Panc1 (cell line): ENCODE results near the gene EPHA8. TPM values are rescaled to one million over a fixed set of nuclear protein-coding genes. Genes with fewer than 3 reads are reported as not detected.

Experiments used
- ATAC-seq: fragments of 200-7000 bp; cut with Tn5 transposase; 2 replicates; pipeline ENCODE4 v1.9.1; 2020; ENCODE audit warnings: mild to moderate bottlenecking, moderate library complexity
- BruUV-seq: library from RNA; stranded (reverse); fragments of 400-500 nt; replicated peaks from 2 replicates; lab custom pipeline; 2021; lab: Mats Ljungman, UMichigan
- CTCF ChIA-PET: fragments of 300-600 bp; sonication (Branson Sonifier 250); formaldehyde crosslinking; loops from one replicate; lab custom pipeline; 2022; ENCODE audit warnings: antibody characterized with exemption; lab: Charles Lee
- POLR2A ChIA-PET: fragments of 300-600 bp; sonication (Branson Sonifier 250); formaldehyde crosslinking; loops from one replicate; lab custom pipeline; 2022; ENCODE audit warnings: antibody characterized with exemption; lab: Charles Lee
- DNase-seq: peaks from one replicate; pipeline ENCODE4 v3.0.0-alpha.2; 2010; ENCODE audit warnings: low read depth, low spot score
- H3K27ac ChIP-seq: 2 replicates; pipeline ENCODE4 v1.5.1; 2011; ENCODE audit warnings: mild to moderate bottlenecking, low read length, inconsistent platforms
- H3K27me3 ChIP-seq: fragments of 200-500 bp; sonication (Bioruptor generic); 2 replicates; pipeline ENCODE4 v1.6.0; 2014; ENCODE audit warnings: low read length, inconsistent platforms; ENCODE audit not compliant: control insufficient read depth, insufficient read depth
- H3K36me3 ChIP-seq: fragments of 200-500 bp; sonication (Bioruptor generic); 2 replicates; pipeline ENCODE4 v1.5.1; 2014; ENCODE audit warnings: inconsistent platforms, mild to moderate bottlenecking, low read length, moderate library complexity; ENCODE audit not compliant: control insufficient read depth, insufficient read depth
- H3K4me1 ChIP-seq: 2 replicates; pipeline ENCODE4 v1.5.1; 2011; ENCODE audit warnings: inconsistent platforms, mild to moderate bottlenecking, low read length, moderate library complexity; ENCODE audit not compliant: control insufficient read depth, insufficient read depth
- H3K4me3 ChIP-seq, 2 experiments: 2 replicates each; pipeline ENCODE4 v1.5.1; 2011 to 2012; ENCODE audit warnings: low read depth in 2 of 2, low read length in 2 of 2, mild to moderate bottlenecking in 2 of 2, inconsistent platforms in 1 of 2, moderate library complexity in 1 of 2
- H3K9me3 ChIP-seq: fragments of 200-500 bp; sonication (Bioruptor generic); 2 replicates; pipeline ENCODE4 v1.5.1; 2014; ENCODE audit warnings: low read depth, mild to moderate bottlenecking, inconsistent platforms, low read length, moderate library complexity; ENCODE audit not compliant: control insufficient read depth, insufficient read depth
- CTCF ChIP-seq: fragments of 450-650 bp; IDR thresholded peaks from 2 replicates; pipeline ENCODE4 v1.5.1; 2017; ENCODE audit warnings: mild to moderate bottlenecking
- POLR2AphosphoS5 ChIP-seq: IDR thresholded peaks from 2 replicates; pipeline ENCODE4 v1.6.1; 2012; ENCODE audit warnings: mild to moderate bottlenecking, low read depth, low read length, moderate library complexity
- REST ChIP-seq, 2 experiments: IDR thresholded peaks; 2 replicates each; pipeline ENCODE4 v1.6.1; 2011 to 2012; ENCODE audit warnings: low read depth in 2 of 2, control low read depth in 1 of 2, low read length in 1 of 2, mild to moderate bottlenecking in 1 of 2, moderate library complexity in 1 of 2; ENCODE audit not compliant: insufficient read depth in 1 of 2
- SIN3A ChIP-seq: IDR thresholded peaks from 2 replicates; pipeline ENCODE4 v1.6.1; 2012; ENCODE audit warnings: low read depth, mild to moderate bottlenecking, low read length, moderate library complexity, borderline replicate concordance; ENCODE audit not compliant: insufficient read depth
- TCF7L2 ChIP-seq: IDR thresholded peaks from 2 replicates; pipeline ENCODE4 v1.6.1; 2011; ENCODE audit warnings: mild to moderate bottlenecking, low read depth, low read length, inconsistent platforms
- in situ Hi-C: cut with HindIII; loops from 2 replicates; pipeline ENCODE4 v1.10.0; 2016; ENCODE audit warnings: low sequenced_read_pairs, low pct_unique_long_range_greater_than_20kb
- intact Hi-C: fragments of 100-400 bp; cut with micrococcal nuclease; formaldehyde crosslinking; loops from one replicate; pipeline ENCODE4 v1.10.0; 2022; ENCODE audit not compliant: unreplicated experiment
- total RNA-seq: library from RNA; stranded (reverse); gene quantifications from one replicate; pipeline ENCODE4 v1.2.1, GENCODE V29; 2021; ENCODE audit not compliant: unreplicated experiment

The EPHA8 gene
- total RNA-seq, 1 experiment from 2014 or later: not detected

GRCh38 chr1:22570140-22570909 lies 7.0 kb downstream of the EPHA8 start:
- H3K36me3 ChIP-seq: no peaks in the 10 kb centered on the region
- DNase-seq: no peak
- POLR2A ChIA-PET: no interaction called here
- no peak overlapping the region for H3K27ac ChIP-seq
- TF ChIP-seq TCF7L2: no peak
- TF ChIP-seq REST (IDR thresholded peaks at IDR 0.05; ENCODE audit: insufficient read depth in 1 of 2, low read depth in 2 of 2, low read length in 1 of 2): no peak
- no peak for ATAC-seq
- intact Hi-C loops (no loop called here), in situ Hi-C loops (no loop called here)
- H3K9me3 ChIP-seq: no peaks in the 10 kb centered on the region
- H3K4me1 ChIP-seq: no peaks in the 10 kb centered on the region
- BruUV-seq: no TSS peak
- CTCF ChIA-PET: no interaction called here
- H3K27me3 ChIP-seq: peaks cover 4% of the 10 kb centered on the region
- H3K4me3 ChIP-seq: no peak overlapping the region

GRCh38 chr1:22572818-22573217 lies 9.5 kb downstream of the EPHA8 start:
- CTCF ChIA-PET: no interaction called here
- intact Hi-C loops (no loop called here), in situ Hi-C loops (no loop called here)
- Histone ChIP-seq H3K4me3 (no peak overlapping the region), H3K27me3 (peaks cover 9% of the 10 kb centered on the region), H3K9me3 (no peaks in the 10 kb centered on the region), H3K4me1 (no peaks in the 10 kb centered on the region), H3K36me3 (no peaks in the 10 kb centered on the region), H3K27ac (no peak overlapping the region)
- no peak for TF ChIP-seq POLR2AphosphoS5
- TF ChIP-seq SIN3A: no peak
- TF ChIP-seq REST (IDR thresholded peaks at IDR 0.05; ENCODE audit: insufficient read depth in 1 of 2, low read depth in 2 of 2, low read length in 1 of 2): no peak
- no peak for TF ChIP-seq CTCF
- no peak for TF ChIP-seq TCF7L2
- BruUV-seq: no TSS peak
- DNase-seq (no peak), ATAC-seq (no peak)
- POLR2A ChIA-PET: no interaction called here
